Inferior parietal cortex (tissue), 1 donor: ENCODE results near the gene EPHA4.
A peak's percentile ranks its signal among the peaks of the same experiment; 100 is the strongest.

Experiments used
- DNase-seq: peaks from one replicate; pipeline ENCODE4 v3.0.0-alpha.2; 2016; ENCODE audit errors: extremely low spot score

The EPHA4 gene

DNA sequence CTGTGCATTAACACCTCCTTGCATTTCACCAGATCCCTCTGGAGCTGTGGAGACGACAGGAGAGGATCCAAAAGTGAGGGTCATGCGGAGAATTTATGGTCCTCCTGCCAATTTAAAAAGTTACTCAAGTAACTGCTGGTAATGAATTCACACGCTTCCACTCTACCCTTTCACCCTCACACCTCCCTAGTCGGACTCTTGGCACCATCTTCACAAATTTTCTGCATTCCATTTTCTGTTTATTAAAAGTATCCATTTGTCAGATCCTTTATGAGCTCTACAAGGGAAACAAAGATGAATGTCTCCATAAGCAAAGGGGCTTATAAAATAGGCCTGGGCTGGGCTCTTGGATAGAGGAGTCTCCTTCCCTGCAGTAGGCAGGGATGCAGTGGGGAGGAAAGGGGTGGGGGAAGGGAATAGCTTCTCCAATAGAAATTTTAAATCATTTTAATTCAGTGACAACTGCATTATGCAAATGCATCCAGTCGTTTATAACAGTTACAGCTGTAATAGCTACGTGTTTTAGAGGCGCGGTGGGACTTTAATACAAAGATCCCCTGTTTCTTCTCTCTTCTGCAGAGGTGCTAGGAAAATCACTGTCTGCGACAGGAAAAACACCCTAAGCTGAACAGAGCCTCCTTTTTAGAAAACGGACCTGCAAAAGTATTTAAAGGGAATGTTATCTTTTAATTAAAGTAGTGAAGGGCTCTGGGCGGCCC lies 132.2 kb downstream of the EPHA4 start:
- DNase-seq = no peak

DNA sequence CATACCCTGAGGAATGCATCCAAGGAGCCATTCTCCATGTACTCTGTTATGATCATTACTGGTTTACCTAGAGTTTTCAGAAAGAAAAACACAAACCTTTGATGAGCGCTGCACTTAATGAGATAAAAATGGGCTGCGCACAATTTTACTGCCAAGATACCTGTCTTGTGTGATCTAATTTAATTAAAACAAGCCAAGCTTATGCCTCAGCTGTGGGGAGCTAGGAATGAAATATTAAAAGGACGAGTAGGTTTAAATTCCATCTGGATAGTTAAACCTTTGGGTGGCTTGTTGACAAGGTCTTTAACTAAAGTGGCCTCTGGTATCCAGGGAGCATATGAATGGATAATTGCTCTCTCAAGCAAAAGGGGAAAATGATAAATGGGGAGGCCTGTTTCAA lies 135.0 kb downstream of the EPHA4 start:
- DNase-seq = no peak

DNA sequence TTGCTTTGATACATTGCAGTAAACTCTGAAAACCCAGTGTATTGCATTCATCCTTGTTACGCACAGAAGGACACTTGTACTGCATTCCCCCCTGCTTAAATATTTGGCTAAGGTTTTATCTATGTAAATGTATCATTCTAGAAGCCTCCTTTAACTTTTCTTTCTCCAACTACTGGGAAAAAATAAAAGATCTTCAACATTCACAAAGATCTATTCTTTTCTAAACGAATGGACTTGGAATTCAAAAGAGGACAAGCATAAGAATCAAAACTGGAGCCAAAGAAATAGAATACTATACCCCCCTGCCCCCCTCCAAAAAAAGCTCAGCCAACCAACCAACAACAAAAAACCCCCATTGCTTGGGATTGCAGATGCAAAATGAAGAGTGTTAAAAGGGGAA lies 136.9 kb downstream of the EPHA4 start:
- DNase-seq = no peak

DNA sequence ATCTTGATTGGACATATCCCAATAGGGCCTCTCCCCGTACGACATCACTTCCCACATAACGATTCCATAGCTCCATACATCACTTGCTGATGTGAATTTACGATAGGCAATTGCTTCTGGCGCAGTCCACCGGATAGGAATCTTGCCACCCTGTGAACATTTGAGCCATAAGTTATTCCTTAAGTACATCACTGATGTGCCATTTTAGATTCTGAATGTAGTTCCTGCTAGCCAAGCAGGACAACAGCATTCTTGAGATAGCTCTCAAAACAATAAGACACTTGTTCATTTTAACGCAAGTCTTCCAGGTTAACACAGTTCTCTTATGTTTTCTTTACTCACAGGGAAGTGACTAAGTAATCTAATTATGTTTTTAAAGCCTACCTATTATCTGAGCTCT lies 138.0 kb downstream of the EPHA4 start:
- no peak for DNase-seq

DNA sequence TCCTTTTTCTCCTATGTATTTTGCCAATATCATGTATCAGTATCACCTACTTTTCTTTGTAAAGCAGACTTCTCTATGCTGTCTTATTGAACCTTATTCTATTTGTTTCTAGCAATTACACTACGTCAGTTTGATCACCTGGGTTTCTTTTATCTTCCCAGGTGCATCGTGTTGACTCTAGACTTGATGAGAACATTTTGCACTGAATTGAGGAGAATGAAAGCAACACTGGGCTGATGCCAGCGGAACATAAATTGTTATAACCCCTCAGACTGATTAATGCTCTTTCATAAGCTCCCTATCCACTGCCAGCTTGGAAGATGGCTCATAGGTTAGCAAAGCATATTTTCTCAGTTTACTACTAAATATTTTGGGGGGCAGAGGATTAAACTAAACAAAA lies 140.6 kb downstream of the EPHA4 start:
- DNase-seq = no peak

DNA sequence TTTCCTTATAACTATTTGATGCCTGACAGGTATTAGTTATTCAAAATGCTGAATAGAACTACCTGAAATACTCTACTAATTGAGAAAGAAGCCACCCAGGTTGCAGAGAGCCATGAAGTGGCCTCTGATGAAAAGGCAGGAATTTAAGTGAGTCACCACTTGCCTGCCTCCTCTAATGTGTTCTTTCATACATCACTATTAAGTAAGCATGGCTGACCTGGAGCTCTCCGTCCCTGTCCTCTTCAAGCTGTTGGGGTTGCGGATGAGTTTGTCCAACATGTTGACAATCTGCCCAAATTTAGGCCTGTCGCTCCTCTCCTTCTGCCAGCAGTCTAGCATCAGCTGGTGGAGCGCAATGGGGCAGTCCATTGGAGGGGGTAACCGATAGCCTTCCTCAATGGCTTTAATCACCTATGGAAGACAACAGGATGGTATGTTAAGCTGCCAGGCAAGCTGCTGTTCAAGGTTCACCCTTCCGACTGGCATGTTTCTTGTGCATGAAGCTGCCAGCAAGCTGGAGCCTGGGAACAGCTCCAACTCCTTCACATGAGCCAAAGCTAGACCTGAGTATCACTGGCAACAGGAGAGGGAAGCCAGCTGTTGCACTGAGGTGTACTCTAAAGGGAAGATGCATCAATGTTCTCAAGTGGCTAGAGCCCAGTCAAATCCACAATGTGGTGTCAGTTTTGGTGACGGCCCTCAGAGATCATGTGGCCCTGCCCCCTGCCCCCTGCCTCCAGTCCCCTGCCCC lies 142.2 kb downstream of the EPHA4 start:
- DNase-seq = no peak

DNA sequence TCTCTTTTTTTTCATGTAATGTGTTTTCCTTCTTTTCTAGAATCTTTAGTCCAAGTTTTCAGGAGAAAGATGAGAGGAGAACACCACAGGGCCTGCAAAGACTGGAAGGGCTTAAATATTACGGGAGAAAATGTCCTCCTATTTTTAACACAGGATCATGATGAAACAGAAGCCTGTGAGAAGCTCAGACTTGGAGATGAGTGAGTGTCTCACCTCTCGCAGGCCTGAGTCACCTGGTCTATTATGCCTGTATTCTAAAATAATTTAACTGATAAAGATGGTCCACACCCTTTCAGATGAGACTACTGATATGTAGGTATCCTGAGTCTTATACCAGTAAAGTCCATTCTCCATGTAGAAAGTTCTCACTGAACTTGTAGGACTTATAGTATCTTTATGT lies 143.2 kb downstream of the EPHA4 start:
- DNase-seq = no peak

DNA sequence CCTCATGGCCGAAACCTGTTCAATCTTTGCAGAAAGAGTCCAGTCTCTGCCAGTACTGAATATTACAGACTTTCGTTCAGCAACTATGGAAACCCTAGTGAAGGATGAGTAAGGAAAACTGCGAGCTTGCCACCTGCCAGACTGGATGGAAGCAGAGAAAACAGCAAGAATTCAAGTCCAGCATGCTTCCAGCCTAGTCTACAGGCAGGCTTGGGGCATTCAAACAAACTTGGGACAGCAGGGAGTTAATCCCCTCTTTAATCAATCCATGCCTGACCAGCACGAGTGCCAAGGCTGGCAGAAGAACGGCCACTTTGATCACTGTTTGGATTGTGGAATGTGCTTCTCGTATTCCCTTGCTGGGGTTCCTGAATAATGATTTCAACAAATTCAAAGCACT lies 145.2 kb downstream of the EPHA4 start:
- DNase-seq = peak; percentile 25

DNA sequence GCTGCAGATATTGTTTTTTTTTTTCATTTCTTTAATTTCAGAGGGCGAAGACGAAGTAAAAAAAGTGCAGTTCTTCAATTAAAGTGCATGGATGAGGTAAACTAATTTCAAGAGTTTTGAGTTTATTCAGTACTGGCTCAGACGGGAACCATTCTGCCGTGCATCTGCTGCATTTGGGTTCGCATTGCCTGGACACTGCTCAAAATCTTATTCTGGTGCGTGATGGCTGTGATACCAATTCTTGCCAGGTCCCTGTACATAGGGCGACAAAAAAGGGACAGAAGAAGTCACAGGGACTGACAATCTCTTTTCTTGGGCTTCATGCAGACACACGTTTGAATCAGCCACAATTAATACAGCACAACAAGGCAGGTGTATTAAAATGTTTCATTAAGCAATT lies 146.2 kb downstream of the EPHA4 start:
- no peak for DNase-seq

DNA sequence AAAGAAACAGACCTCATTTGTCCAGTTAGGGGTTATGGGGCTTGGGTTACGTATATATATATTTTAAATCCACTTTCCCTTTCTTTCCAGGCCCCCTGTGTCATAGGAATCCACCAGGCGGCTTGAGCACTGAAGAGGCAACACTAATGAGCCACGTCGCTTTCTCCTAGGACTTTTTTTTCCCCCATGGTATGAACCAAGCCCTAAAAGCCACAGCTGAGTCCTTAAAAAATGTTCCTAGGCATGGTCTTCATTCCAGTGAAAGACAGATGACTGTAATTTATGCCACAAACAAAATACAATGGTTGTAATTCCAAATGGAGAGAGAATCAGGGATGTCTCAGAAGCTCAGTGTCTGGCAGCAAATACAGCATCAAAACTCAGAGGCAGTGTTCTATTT lies 146.8 kb downstream of the EPHA4 start:
- no peak for DNase-seq

DNA sequence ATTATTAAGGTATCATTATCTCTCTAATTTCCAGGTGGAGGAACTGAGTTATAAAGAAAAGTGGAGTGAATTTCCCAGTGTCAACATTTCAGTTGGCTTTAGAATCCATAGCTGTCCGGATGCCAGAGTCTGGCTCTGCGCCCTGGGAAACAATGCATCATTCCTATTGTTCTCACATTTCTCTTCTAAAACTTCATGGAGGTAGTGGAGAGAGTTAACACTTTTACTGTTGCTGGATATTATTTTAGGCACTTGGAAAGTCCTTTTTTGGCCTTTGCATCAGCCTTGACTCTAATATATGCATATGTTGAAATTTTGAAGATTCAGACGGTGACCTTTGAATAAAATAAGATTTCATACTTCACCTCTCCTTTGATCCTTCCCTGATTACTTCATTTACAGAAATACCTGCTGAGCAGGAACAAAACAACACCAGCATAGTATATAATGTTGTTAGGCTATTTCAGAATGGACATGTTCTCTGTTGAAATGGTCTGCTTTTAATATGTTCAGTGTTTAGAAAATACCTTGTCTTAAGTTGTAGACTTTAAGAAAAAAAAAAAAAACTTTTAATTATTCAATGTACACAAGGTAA lies 148.8 kb downstream of the EPHA4 start:
- no peak for DNase-seq

DNA sequence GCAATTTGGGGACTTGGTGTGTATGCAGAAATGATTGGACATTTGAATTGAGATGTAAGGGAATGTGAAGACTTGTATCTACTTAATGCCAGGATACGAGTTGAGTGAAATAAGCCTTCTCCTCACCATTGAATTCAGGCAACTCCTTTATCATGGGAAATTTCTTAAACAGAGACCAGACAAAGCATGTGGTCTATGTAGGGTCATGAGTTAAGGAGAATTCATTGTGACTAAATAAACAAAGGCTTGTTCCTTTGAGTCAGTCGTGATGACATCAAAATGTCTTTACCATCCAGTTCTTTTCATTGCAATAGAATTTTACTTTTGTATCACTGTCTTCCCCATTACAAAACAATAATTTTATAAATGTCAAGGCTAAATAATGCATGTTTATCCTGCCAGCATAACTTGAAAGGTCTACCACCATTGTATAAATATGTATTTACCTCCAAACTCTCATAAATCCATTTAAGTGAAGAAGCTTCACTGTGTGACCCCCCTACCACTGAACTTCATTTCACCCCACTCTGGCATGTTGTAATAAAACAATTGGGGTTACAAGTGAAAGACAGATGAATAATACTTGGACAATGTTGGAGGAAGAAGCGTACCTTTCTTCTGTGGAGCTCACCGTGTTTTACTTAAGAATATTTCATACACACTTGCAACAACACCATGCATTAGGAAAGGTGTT lies 149.4 kb downstream of the EPHA4 start:
- no peak for DNase-seq

DNA sequence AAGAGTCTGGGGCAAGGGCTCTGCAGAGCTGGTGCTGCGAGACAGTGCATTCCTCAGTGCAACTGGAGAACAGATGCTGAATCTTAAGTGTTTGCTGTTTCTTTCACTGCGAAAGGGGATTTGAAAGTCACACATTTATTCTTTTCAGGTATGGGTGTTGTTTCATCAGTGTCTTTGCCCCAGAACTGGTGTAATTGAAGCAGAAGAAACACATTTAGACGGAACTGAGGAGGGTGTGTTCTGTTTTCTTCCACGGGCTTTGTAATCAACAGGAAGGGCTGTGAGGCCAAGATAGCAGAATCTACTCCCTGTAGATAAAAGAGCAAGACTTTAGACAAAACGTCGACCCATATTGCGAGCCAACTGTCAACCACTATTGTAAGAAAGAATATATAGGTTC lies 151.9 kb downstream of the EPHA4 start:
- DNase-seq = no peak

DNA sequence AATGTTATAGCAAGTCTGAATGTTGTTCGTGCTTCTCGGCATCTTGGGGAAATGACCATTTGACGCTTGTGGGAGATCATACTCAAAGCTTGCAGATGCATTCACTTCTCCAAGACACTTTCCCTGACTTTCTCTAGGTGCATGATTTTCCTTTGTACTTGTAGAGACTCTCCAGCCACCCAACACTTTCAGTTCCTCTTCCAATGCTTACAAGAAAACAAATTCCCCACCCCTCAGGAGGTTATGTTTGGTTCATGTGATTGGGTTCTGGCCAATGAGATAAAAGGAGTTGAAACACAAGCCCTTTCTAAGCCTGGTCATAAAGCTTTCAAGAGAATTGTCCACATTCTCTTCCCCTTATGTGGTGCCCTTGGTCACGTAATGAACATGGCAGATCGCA lies 156.3 kb downstream of the EPHA4 start:
- no peak for DNase-seq

DNA sequence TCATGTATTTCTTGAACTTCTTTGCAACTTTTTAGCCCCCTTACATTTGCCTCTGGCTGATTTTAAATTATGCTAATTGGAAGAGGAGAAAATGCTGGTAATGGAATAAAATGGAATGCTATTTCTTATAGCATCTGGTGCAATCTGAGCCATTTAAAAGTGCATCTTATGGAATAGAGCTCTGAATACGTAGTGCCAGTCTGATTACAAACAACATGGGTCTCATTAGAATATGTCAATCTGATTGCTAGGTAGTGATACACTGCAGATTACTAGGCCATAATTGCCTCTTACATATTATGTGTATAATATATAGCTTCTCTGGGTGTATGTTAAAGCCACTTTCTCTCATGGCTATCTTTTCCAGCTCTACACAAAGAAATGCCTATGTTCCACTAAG lies 159.1 kb downstream of the EPHA4 start:
- no peak for DNase-seq

DNA sequence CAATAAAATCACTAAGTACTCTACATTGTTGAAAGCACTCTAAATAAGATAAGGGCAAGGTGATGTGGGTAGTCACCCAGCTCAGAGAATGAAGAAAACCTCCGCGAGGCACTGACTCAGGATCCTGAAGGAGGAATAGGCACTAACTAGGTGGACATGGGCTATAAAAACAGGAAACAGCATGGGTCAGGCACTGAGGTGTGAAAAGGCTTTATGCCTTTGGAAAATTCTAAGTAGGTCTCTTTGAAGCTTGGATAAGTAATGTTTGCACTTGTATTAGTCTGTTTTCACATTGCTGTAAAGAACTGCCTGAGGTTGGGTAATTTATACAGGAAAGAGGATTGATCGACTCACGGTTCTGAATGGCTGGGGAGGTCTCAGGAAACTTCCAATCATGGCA lies 161.6 kb downstream of the EPHA4 start:
- no peak for DNase-seq

DNA sequence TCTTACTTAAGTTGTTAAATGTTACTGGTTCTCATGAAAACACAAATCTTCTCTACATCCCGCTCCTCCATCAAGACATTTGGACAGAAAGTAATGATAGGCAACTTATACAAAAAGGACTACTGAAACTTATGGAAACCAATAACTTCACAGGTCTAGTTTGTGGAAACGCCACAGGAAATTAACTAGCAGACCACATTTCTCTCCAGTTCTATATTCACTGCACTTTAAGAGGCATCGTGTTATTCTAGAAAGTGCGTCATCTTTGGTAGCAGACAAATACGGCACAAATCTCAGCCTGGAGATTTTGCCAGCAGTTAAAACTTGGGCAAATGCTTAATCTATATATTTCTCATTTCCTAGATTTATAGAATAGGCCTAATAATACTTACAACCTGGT lies 164.3 kb downstream of the EPHA4 start:
- DNase-seq = no peak

DNA sequence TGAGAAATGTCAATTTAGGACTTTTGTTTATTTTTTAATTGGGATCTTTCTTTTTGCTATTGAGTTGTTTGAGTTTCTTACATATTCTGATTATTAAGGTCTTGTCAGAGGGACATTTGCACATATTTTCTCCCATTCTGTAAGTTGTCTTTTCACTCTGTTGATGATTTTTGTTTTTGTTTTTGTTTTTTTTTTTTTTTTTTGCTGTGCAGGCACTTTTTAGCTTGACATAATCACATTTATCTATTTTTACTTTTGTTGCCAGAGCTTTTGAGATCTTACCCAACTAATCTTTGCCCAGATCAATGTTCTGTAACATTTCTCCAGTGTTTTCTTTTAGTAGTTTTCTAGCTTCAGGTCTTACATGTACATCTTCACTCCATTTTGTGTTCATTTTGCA lies 166.6 kb downstream of the EPHA4 start:
- DNase-seq = no peak

DNA sequence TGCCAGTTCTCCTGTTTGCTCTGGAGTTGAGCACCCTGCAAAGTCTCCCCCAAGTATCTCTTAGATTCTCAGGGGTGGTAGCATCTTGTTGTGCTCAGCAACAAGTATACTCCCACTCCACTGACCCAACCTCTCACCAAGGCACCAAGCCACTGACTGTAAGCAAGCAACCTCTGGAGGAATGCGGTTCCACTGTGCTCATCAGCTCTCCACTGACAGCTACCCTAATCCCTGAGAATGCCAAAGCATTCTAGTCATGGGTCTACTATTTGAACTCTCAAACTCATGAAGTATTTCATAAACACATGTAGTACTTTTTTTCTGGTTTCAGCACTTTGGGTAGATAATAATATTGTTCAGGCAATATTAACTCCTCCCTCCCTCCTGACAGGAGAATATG lies 170.0 kb downstream of the EPHA4 start:
- no peak for DNase-seq

DNA sequence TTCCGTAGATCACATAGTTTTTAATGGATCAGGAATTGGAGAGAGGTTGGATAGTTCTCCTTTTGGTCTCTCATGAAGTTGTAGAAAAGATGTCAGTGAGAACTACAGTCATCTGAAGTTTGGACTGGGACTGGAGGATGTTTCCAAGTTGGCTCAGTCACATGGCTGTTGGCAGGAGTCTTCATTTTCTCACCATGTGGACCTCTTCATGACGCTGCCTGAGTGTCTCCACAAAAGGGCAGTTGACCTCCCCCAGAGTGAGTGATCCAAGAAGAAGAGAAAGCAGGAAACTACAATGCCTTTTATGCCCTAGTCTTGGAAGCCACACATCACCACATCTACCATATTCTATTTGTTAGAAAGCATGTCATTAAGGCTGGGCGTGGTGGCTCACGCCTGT lies 171.7 kb downstream of the EPHA4 start:
- no peak for DNase-seq

DNA sequence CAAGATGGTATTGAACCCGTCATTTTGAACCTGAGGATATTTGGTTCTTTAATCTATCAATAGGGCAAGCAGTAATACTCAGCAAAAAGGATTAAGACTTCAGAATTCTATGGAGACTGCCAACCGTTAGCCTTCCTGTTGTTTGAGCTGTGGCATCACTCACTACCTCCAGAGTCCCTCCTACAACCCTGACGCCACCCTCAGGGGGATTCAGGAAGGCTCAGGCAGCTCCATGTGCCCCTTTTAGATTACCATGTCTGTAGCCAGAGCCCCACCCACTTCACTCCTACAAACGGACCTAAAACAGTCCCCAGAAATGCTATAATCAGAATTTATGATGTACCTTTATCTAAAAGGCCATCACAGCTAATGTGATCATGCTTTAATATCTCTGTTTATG lies 172.9 kb downstream of the EPHA4 start:
- DNase-seq = no peak

DNA sequence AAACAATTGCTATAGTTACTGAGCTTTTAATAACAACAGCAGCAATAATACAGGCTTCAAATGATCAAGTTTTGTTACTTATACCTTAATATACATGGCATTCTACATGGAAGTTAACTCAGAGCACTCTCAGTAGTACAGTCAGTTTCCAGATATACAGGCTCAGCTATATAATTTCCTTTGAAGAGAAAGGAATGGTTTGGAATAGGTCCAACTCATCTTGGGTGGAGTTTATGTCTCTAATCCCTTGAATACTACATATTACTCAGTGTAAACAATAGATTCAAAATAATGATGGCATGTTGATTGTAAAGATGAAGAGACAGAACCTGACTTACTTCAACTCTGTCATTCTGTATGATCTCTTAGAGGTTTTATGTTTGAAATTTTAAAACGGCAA lies 174.9 kb downstream of the EPHA4 start:
- DNase-seq = no peak
